Measurements from ENCODE around the gene BTNL8. TPM values are rescaled to one million over a fixed set of nuclear protein-coding genes. Genes with fewer than 3 reads are reported as not detected.

BTNL8 gene
- total RNA-seq, 1 donor, result not detected

DNA sequence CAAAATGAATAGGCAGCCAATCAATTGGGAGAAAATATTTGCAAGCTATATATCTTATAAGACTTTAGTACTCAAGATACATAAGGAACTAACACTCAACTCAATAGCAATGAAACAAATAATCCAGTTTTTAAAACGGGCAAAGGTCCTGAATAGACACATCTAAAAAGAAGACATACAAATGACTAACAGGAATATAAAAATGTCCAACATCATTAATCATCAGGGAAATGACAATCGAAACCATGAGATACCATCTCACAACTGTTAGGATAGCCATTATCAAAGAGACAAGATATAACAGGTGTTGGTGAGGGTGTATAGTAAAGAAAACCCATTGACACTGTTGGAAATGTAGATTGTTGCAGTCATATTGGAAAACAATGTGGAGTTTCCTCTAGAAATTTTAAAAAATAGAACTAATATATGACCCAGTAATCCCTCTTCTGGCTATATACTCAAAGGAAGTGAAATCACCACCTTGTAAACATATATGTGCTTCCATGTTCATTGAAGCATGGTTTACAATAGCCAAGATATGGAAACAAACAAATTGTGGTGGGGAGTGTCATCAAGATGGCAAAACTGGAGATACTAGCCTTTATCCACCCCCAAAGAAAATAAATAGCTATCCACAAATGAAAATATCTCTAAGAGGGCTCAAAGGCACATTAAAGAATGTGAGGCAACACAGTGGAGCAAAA lies 75.8 kb downstream of the BTNL8 start:
- no peak overlapping the region for H3K4me3 ChIP-seq (ENCODE audit: low read length)
- no peaks in the 10 kb centered on the region for H3K27me3 ChIP-seq (ENCODE audit: insufficient read depth, low read length)
- no peaks in the 10 kb centered on the region for H3K9me3 ChIP-seq (ENCODE audit: low read depth, low read length)
- H3K4me1 ChIP-seq (ENCODE audit: insufficient read depth, low read length), result peaks cover 4% of the 10 kb centered on the region

DNA sequence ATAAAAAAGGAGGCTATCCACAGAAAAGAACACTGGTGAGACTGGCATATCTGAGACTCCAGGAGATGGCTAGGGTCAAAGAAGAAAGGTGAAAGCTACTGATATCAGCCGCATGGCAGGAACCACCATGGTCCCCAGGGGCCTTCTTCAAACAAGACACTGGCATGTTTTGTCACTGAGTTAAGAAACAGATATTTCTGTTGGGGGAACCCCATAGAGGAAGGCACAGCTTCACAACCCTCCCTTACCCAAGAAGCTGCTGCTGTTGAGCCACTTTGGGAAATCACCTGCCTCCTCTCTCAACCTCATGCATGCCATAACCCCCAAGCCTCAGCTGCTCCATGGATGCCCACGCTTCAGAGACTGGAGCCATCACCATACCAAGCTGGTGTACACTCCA lies 76.4 kb downstream of the BTNL8 start:
- Histone ChIP-seq H3K27me3 (ENCODE audit: insufficient read depth, low read length) (no peaks in the 10 kb centered on the region), H3K9me3 (ENCODE audit: low read depth, low read length) (no peaks in the 10 kb centered on the region), H3K4me1 (ENCODE audit: insufficient read depth, low read length) (peaks cover 4% of the 10 kb centered on the region), H3K4me3 (ENCODE audit: low read length) (no peak overlapping the region)

DNA sequence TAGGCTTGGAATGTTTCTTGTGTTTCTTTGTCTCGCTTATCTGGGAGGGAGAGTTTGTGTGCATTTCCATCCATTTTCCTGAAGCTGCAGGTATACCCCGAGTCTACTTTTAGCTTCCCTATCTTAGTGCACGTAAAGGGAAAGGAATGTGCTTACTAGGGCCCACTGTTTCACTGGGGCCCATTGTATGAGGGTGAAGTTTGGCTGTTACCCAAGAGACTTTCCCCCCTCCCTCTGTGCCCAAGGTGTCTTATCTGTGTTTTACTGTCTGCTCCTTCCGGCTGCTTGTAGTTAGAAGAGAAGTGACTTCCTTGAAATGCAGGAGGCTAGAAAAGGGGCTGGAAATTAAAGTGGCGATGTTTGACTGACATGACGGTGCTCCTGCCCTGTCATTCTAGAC lies 77.6 kb downstream of the BTNL8 start:
- no peaks in the 10 kb centered on the region for H3K9me3 ChIP-seq (ENCODE audit: low read depth, low read length)
- no peak overlapping the region for H3K4me3 ChIP-seq (ENCODE audit: low read length)
- H3K27me3 ChIP-seq (ENCODE audit: insufficient read depth, low read length), result no peaks in the 10 kb centered on the region
- peaks cover 4% of the 10 kb centered on the region for H3K4me1 ChIP-seq (ENCODE audit: insufficient read depth, low read length)

DNA sequence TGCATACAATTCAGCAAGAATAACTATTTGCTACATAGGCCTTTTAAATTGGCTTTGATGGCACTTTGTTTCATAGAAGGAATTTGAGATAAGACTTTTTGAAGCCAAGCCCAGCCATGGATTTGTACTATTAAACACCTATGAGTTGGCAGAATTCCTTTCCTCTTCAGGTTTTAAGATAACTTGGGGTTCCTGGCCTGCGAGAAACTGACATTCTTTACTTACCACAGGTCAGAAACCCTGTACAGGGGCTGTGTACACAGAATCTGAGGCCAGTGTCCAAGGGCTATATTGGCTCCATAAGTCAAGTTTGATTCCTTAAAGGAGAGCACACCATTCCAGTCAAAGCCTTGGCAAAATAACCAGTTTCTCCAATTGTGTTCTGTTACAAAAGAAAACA lies 78.9 kb downstream of the BTNL8 start:
- Histone ChIP-seq H3K9me3 (ENCODE audit: low read depth, low read length) (no peaks in the 10 kb centered on the region), H3K4me3 (ENCODE audit: low read length) (no peak overlapping the region), H3K27me3 (ENCODE audit: insufficient read depth, low read length) (no peaks in the 10 kb centered on the region), H3K4me1 (ENCODE audit: insufficient read depth, low read length) (peaks cover 4% of the 10 kb centered on the region)

DNA sequence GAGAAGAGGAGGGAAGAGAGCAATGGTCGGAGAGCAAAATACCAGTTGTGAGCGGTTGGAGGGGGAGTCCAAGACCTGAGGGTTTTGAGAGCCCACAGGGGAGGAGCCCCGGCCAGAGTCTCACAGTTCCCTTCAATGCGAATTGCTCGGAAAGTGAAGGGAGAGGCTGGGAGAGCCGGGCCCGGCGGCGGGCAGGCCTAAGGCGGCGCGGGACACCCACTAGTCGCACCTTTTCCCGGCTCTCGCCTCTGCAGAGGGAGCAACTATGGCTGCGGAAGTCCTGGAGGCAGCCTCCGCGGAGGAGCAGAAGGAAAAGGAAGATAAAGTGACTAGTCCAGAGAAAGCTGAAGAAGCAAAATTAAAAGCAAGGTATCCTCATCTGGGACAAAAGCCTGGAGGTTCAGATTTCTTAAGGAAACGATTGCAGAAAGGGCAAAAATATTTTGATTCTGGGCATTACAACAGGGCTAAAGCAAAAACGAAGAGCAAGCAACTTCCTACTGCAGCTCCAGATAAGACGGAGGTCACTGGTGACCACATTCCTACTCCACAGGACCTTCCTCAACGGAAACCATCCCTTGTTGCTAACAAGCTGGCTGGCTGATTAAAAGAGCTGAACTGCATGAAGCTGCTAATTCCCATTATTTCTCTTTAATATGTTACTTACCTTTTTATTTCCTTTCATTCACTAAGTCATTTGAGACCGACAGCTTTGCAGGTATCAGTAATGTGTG lies 83.2 kb downstream of the BTNL8 start:
- H3K9me3 ChIP-seq (ENCODE audit: low read depth, low read length), result no peaks in the 10 kb centered on the region
- H3K27me3 ChIP-seq (ENCODE audit: insufficient read depth, low read length), result peaks cover 6% of the 10 kb centered on the region
- no peaks in the 10 kb centered on the region for H3K4me1 ChIP-seq (ENCODE audit: insufficient read depth, low read length)
- H3K4me3 ChIP-seq (ENCODE audit: low read length), result no peak overlapping the region

DNA sequence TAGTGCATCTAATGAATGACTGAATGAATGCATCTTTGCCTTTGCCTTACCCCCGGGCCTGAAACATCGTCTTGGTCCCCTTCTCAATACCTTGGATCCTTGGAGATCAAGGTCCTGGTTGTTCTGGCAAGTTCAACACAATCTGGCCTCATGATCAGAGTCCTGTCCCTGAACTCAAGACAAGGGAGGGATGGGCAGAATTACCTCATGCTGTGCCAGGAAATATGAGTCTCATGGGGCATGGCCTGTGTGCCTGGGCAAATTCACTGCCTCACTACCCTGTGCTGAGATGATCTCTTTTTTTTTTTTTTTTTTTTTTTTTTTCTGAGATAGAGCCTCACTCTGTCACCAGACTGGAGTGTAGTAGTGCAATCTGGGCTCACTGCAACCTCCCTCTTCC lies 89.1 kb downstream of the BTNL8 start:
- peaks cover 6% of the 10 kb centered on the region for H3K27me3 ChIP-seq (ENCODE audit: insufficient read depth, low read length)
- H3K4me1 ChIP-seq (ENCODE audit: insufficient read depth, low read length), result no peaks in the 10 kb centered on the region
- no peaks in the 10 kb centered on the region for H3K9me3 ChIP-seq (ENCODE audit: low read depth, low read length)
- no peak overlapping the region for H3K4me3 ChIP-seq (ENCODE audit: low read length)

DNA sequence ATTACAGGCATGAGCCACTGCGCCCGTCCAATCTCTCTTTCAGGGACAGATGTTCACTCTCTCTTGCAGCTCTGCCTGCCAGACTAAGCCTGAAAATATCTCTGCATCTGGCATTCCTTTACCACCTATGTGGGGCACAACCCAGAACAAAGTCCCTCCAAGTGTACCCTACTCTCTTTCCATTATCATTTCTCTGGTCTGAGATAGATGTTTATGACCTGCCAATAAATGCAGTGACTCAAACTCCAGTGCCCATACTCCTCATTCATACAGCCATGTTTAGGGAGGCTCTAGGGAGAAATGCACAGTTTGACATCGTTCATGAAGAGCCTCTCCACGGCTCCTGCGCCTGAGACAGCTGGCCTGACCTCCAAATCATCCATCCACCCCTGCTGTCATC lies 89.6 kb downstream of the BTNL8 start, which contains the start of gene BTNL3:
BTNL3 (plus strand) TSS at position 255 of the 400 bp plus-strand sequence. CDS start 183 bp downstream, outside the sequence.
- Histone ChIP-seq H3K4me1 (ENCODE audit: insufficient read depth, low read length) (no peaks in the 10 kb centered on the region), H3K4me3 (ENCODE audit: low read length) (no peak within 1 kb of the TSS), H3K9me3 (ENCODE audit: low read depth, low read length) (no peaks in the 10 kb centered on the region), H3K27me3 (ENCODE audit: insufficient read depth, low read length) (peaks cover 6% of the 10 kb centered on the region)

DNA sequence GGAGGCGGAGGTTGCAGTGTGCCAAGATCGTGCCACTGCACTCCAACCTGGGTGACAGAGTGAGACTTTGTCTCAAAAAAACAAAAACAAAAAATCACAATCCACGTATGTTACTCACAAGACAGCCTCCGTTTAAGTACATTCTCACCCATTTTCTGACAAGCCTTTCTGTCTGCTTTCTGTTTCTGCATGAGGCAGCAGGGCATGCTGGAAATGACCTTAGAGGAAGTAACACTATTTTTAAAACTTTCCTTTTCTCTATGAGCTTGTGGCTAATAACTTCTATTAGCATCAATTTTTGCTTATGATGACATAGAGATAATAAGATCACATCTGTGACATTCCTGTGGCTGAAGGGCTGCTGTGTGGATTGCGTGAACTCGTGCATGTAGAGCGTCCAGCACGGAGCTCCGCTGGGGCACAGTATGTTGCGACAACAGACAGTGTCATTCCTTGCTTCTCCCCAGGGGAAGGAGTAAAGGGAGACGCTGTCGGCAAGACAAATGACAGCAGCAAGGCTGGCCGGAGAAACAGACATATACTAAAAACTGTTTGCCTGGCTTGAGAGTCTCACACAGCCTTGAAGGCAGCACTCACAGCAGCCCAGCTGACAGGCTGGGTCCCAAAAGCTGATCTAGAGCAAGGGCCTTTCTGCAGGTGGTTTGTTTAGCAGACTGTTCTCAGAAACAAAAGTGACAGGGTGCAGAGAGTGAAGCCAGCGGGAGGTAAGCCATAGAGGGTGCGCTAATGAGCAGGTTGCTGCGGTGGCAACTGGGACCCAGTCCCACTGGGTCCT lies 91.3 kb downstream of the BTNL8 start:
- no peak overlapping the region for H3K4me3 ChIP-seq (ENCODE audit: low read length)
- no peaks in the 10 kb centered on the region for H3K27me3 ChIP-seq (ENCODE audit: insufficient read depth, low read length)
- H3K4me1 ChIP-seq (ENCODE audit: insufficient read depth, low read length), result no peaks in the 10 kb centered on the region
- no peaks in the 10 kb centered on the region for H3K9me3 ChIP-seq (ENCODE audit: low read depth, low read length)

DNA sequence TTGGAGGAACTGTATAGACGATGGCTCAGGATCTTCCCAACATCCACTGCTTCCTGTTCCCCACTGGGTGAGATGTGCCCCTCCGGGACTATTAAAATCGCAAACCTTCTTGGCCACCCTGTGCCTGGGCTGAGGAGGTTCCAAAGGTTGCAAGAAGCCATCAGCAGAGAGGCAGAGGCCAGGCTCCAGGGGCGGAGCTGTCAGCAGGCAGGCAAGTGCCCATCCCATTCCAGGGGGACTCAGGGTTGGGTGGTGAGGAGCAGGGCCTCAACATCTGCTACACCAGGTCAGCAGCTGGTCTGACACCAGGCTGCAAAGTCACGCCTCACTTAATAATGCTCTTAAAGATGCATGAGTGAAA lies 91.9 kb downstream of the BTNL8 start:
- Histone ChIP-seq H3K4me3 (ENCODE audit: low read length) (no peak overlapping the region), H3K27me3 (ENCODE audit: insufficient read depth, low read length) (no peaks in the 10 kb centered on the region), H3K9me3 (ENCODE audit: low read depth, low read length) (no peaks in the 10 kb centered on the region), H3K4me1 (ENCODE audit: insufficient read depth, low read length) (no peaks in the 10 kb centered on the region)

Other genes starting within 250 kb of the BTNL8 start
- gene FLT4, start 249.6 kb upstream of the BTNL8 start, total RNA-seq, result 1.3 TPM
- gene OR2Y1, start 159.1 kb upstream of the BTNL8 start, total RNA-seq, result not detected
- gene MGAT1, start 96.4 kb upstream of the BTNL8 start, total RNA-seq, result 119 TPM
- 9.4 TPM for gene ZFP62, start 37.9 kb upstream of the BTNL8 start, total RNA-seq
- not detected for gene BTNL3, start 89.7 kb downstream of the BTNL8 start, total RNA-seq
- 0.21 TPM for gene BTNL9, start 141.1 kb downstream of the BTNL8 start, total RNA-seq
- gene OR2V1, start 232.0 kb downstream of the BTNL8 start, total RNA-seq, result not detected
- gene OR2V2, start 248.4 kb downstream of the BTNL8 start, total RNA-seq, result not detected